Keratinocyte (primary cell): ENCODE results near the gene TMPRSS11E. TPM values are rescaled to one million over a fixed set of nuclear protein-coding genes. Genes with fewer than 3 reads are reported as not detected.

Source experiments
- DNase-seq: peaks from one replicate; pipeline ENCODE4 v3.0.0-alpha.2; 2011; ENCODE audit warnings: low read depth, missing footprints, low spot score
- FAIRE-seq: peaks from 2 replicates; lab custom pipeline; 2011; peaks lifted over from hg19 to GRCh38; lab: Jason Lieb, UNC
- H2AFZ ChIP-seq: 2 replicates; pipeline ENCODE4 v1.6.0; 2012; ENCODE audit warnings: low read length, control low read depth, inconsistent platforms; ENCODE audit not compliant: control insufficient read depth
- H3K27ac ChIP-seq: 2 replicates; pipeline ENCODE4 v1.5.1; 2011; ENCODE audit warnings: low read length; ENCODE audit not compliant: control insufficient read depth, insufficient read depth
- H3K27me3 ChIP-seq: 3 replicates; pipeline ENCODE4 v1.6.0; 2011; ENCODE audit warnings: low read length; ENCODE audit not compliant: control insufficient read depth, insufficient read depth; ENCODE audit errors: extremely low read depth
- H3K36me3 ChIP-seq, 2 experiments: 2 replicates in 1 of 2; 3 replicates in 1 of 2; pipeline ENCODE4 v1.5.1; 2011; ENCODE audit warnings: low read length in 2 of 2, mild to moderate bottlenecking in 1 of 2; ENCODE audit not compliant: control insufficient read depth in 2 of 2, insufficient read depth in 2 of 2; ENCODE audit errors: extremely low read depth in 1 of 2
- H3K4me1 ChIP-seq: 3 replicates; pipeline ENCODE4 v1.5.1; 2011; ENCODE audit warnings: low read length; ENCODE audit not compliant: control insufficient read depth, insufficient read depth; ENCODE audit errors: extremely low read depth
- H3K4me2 ChIP-seq: 3 replicates; pipeline ENCODE4 v1.6.0; 2011; ENCODE audit warnings: low read depth, low read length; ENCODE audit not compliant: control insufficient read depth, insufficient read depth; ENCODE audit errors: extremely low read depth
- H3K4me3 ChIP-seq, 3 experiments: fragments of 200-600 bp in 1 of 3; sonication (generic) in 1 of 3; 2 replicates in 2 of 3; 3 replicates in 1 of 3; pipeline ENCODE4 v1.5.1; 2011 to 2016; ENCODE audit warnings: low read length in 3 of 3, mild to moderate bottlenecking in 3 of 3, control low read depth in 2 of 3, inconsistent platforms in 1 of 3, low read depth in 1 of 3, mixed read lengths in 1 of 3, mixed run types in 1 of 3, moderate library complexity in 1 of 3; ENCODE audit not compliant: control insufficient read depth in 2 of 3, insufficient read depth in 2 of 3; ENCODE audit errors: extremely low read depth in 1 of 3
- H3K79me2 ChIP-seq: 2 replicates; pipeline ENCODE4 v1.6.0; 2012; ENCODE audit warnings: low read length; ENCODE audit not compliant: control insufficient read depth, insufficient read depth
- H3K9ac ChIP-seq: 3 replicates; pipeline ENCODE4 v1.6.0; 2011; ENCODE audit warnings: low read length; ENCODE audit not compliant: control insufficient read depth, insufficient read depth; ENCODE audit errors: extremely low read depth
- H3K9me1 ChIP-seq: 3 replicates; pipeline ENCODE4 v1.6.0; 2011; ENCODE audit warnings: low read length; ENCODE audit not compliant: control insufficient read depth, insufficient read depth; ENCODE audit errors: extremely low read depth
- H3K9me3 ChIP-seq: 2 replicates; pipeline ENCODE4 v1.5.1; 2012; ENCODE audit warnings: low read depth, low read length; ENCODE audit not compliant: control insufficient read depth
- H4K20me1 ChIP-seq: 3 replicates; pipeline ENCODE4 v1.6.0; 2011; ENCODE audit warnings: low read length; ENCODE audit not compliant: control insufficient read depth, insufficient read depth; ENCODE audit errors: extremely low read depth
- CTCF ChIP-seq, 3 experiments: IDR thresholded peaks in 1 of 3; conservative IDR thresholded peaks in 1 of 3; optimal IDR thresholded peaks in 1 of 3; 2 replicates in 2 of 3; 3 replicates in 1 of 3; pipeline versions ENCODE3 to v1.5.1; 2011; ENCODE audit warnings: low read length in 3 of 3, mild to moderate bottlenecking in 3 of 3, moderate library complexity in 2 of 3, control low read depth in 1 of 3, inconsistent platforms in 1 of 3; ENCODE audit not compliant: insufficient read depth in 2 of 3; ENCODE audit errors: extremely low read depth in 1 of 3
- EZH2 ChIP-seq: IDR thresholded peaks from one replicate; pipeline ENCODE4 v1.6.1; 2012; ENCODE audit warnings: inconsistent platforms, mild to moderate bottlenecking, low read length, moderate library complexity
- dilution Hi-C: fragments of 300-500 bp; cut with MboI; formaldehyde crosslinking; loops from one replicate; pipeline ENCODE4 v1.7.0; 2020; ENCODE audit warnings: low sequenced_read_pairs; ENCODE audit not compliant: extremely low pct_ligation_motif_present
- polyA plus RNA-seq, 5 experiments: library from polyadenylated mRNA; depleted of rRNA in 3 of 5; stranded (reverse) in 3 of 5; stranded (forward) in 1 of 5; unstranded in 1 of 5; fragments of >200 nt; gene quantifications; 1 replicate in 1 of 5; 2 replicates in 3 of 5; 3 replicates in 1 of 5; pipeline versions ENCODE4 v1.2.1 to v1.2.3, GENCODE V29; 2011 to 2012; ENCODE audit warnings: missing spikeins in 2 of 5, low read depth in 1 of 5, low replicate concordance in 1 of 5

The TMPRSS11E gene
- polyA plus RNA-seq, 1 donor (not counting 4 experiments of a cell fraction or from before 2014, with no cell fraction given): 2.0 TPM

- no peaks in the 10 kb centered on the region for H3K9me3 ChIP-seq
- H3K4me3 ChIP-seq: no peak overlapping the region
- dilution Hi-C loops: no loop called here
- H3K4me2 ChIP-seq: no peak overlapping the region
- TF ChIP-seq CTCF (optimal IDR thresholded peaks at IDR 0.05 in 1 of 3, IDR thresholded peaks at IDR 0.05 in 1 of 3, conservative IDR thresholded peaks at IDR 0.05 in 1 of 3; ENCODE audit: extremely low read depth in 1 of 3, insufficient read depth in 2 of 3, low read length in 3 of 3) (no peak), EZH2 (no peak)
- H3K9me1 ChIP-seq: no peaks in the 10 kb centered on the region
- no peaks in the 10 kb centered on the region for H3K79me2 ChIP-seq
- FAIRE-seq (peak; percentile 65), DNase-seq (peak; percentile 36)
- no peak overlapping the region for H2AFZ ChIP-seq
- peak overlapping the region; percentile 72 for H3K27ac ChIP-seq
- peaks cover 29% of the 10 kb centered on the region for H3K4me1 ChIP-seq
- H4K20me1 ChIP-seq: no peaks in the 10 kb centered on the region
- H3K27me3 ChIP-seq: no peaks in the 10 kb centered on the region
- no peak overlapping the region for H3K9ac ChIP-seq
- no peaks in the 10 kb centered on the region for H3K36me3 ChIP-seq
Observed at GRCh38 chr4:68465058-68465457, 17.8 kb downstream of the TMPRSS11E start.

DNA sequence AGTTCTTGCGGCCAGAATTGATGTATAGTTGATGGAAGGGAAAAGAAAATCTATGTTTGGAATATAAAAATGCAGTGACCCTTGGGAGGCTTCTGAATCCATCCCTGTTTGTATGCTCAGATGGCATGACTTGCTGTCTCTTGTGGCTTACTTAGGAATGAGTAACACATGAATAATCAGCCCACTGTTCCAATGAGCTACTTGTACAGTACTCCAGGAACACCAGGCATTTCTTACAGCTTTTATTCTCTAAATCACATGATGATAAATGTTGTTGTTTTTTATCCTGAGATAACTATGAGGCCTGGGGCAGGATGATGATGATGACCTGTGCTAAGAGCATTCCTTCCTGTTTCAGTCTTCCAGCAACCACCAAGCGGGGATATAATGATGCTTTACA, 18.9 kb downstream of the TMPRSS11E start:
- Histone ChIP-seq H3K4me2 (peak overlapping the region; percentile 61), H4K20me1 (no peaks in the 10 kb centered on the region), H2AFZ (no peak overlapping the region), H3K9me1 (no peaks in the 10 kb centered on the region), H3K27me3 (no peaks in the 10 kb centered on the region), H3K36me3 (no peaks in the 10 kb centered on the region), H3K79me2 (no peaks in the 10 kb centered on the region), H3K27ac (peak overlapping the region; percentile 72), H3K4me3 (no peak overlapping the region), H3K9ac (peak overlapping the region; percentile 37), H3K4me1 (peaks cover 29% of the 10 kb centered on the region), H3K9me3 (no peaks in the 10 kb centered on the region)
- FAIRE-seq: peak; percentile 96
- TF ChIP-seq EZH2: no peak
- TF ChIP-seq CTCF (optimal IDR thresholded peaks at IDR 0.05 in 1 of 3, IDR thresholded peaks at IDR 0.05 in 1 of 3, conservative IDR thresholded peaks at IDR 0.05 in 1 of 3; ENCODE audit: extremely low read depth in 1 of 3, insufficient read depth in 2 of 3, low read length in 3 of 3): no peak
- peak; percentile 90 for DNase-seq
- dilution Hi-C loops: no loop called here
